ENCODE data around the gene LRRFIP1. TPM values are rescaled to one million over a fixed set of nuclear protein-coding genes. Genes with fewer than 3 reads are reported as not detected.

The LRRFIP1 gene
- polyA plus RNA-seq, 1 of the 3 experiments (the other 2 are of a cell fraction) = 47.3 TPM

GRCh38 chr2:237672731-237673129, 45.3 kb downstream of the LRRFIP1 start:
- WGBS (ENCODE audit: low lambda C conversion rate) = 82% methylated on average over 8 of the region's 8 CpGs
- POLR2A ChIA-PET = no interaction called here
- no peaks in the 10 kb centered on the region for H3K9me2 ChIP-seq
- no peaks in the 10 kb centered on the region for H3K9me3 ChIP-seq
- H3K4me2 ChIP-seq = no peak overlapping the region
- no peak for TF ChIP-seq JUND (IDR thresholded peaks at IDR 0.05)
- TF ChIP-seq FOSL2 (IDR thresholded peaks at IDR 0.05; ENCODE audit: borderline replicate concordance, low read depth) = no peak
- TF ChIP-seq TCF12 (IDR thresholded peaks at IDR 0.05) = no peak
- TF ChIP-seq SMC3 (IDR thresholded peaks at IDR 0.05; ENCODE audit: low read depth, low read length) = no peak
- TF ChIP-seq POLR2AphosphoS5 (IDR thresholded peaks at IDR 0.05; ENCODE audit: low read depth, low read length) = no peak
- no peak for TF ChIP-seq GABPA (IDR thresholded peaks at IDR 0.05; ENCODE audit: low read depth)
- TF ChIP-seq TEAD4 (IDR thresholded peaks at IDR 0.05; ENCODE audit: borderline replicate concordance, insufficient read depth) = no peak
- no peak for TF ChIP-seq MXI1 (IDR thresholded peaks at IDR 0.05; ENCODE audit: low read depth, low read length)
- no peak for TF ChIP-seq REST (IDR thresholded peaks at IDR 0.05; ENCODE audit: low read depth, low read length)
- TF ChIP-seq, protein P1, sequence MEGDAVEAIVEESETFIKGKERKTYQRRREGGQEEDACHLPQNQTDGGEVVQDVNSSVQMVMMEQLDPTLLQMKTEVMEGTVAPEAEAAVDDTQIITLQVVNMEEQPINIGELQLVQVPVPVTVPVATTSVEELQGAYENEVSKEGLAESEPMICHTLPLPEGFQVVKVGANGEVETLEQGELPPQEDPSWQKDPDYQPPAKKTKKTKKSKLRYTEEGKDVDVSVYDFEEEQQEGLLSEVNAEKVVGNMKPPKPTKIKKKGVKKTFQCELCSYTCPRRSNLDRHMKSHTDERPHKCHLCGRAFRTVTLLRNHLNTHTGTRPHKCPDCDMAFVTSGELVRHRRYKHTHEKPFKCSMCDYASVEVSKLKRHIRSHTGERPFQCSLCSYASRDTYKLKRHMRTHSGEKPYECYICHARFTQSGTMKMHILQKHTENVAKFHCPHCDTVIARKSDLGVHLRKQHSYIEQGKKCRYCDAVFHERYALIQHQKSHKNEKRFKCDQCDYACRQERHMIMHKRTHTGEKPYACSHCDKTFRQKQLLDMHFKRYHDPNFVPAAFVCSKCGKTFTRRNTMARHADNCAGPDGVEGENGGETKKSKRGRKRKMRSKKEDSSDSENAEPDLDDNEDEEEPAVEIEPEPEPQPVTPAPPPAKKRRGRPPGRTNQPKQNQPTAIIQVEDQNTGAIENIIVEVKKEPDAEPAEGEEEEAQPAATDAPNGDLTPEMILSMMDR (IDR thresholded peaks at IDR 0.05) = no peak
- no peak for TF ChIP-seq ELF1 (IDR thresholded peaks at IDR 0.05)
- TF ChIP-seq, protein P2, sequence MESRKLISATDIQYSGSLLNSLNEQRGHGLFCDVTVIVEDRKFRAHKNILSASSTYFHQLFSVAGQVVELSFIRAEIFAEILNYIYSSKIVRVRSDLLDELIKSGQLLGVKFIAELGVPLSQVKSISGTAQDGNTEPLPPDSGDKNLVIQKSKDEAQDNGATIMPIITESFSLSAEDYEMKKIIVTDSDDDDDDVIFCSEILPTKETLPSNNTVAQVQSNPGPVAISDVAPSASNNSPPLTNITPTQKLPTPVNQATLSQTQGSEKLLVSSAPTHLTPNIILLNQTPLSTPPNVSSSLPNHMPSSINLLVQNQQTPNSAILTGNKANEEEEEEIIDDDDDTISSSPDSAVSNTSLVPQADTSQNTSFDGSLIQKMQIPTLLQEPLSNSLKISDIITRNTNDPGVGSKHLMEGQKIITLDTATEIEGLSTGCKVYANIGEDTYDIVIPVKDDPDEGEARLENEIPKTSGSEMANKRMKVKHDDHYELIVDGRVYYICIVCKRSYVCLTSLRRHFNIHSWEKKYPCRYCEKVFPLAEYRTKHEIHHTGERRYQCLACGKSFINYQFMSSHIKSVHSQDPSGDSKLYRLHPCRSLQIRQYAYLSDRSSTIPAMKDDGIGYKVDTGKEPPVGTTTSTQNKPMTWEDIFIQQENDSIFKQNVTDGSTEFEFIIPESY (IDR thresholded peaks at IDR 0.05; ENCODE audit: borderline replicate concordance, low read depth) = no peak
- TF ChIP-seq RCOR1 (IDR thresholded peaks at IDR 0.05; ENCODE audit: low read length) = no peak
- no peak for TF ChIP-seq SIN3A (IDR thresholded peaks at IDR 0.05; ENCODE audit: borderline replicate concordance, low read depth, low read length)
- TF ChIP-seq YY1 (IDR thresholded peaks at IDR 0.05; ENCODE audit: low read depth) = no peak
- TF ChIP-seq GATA2 (CRISPR knock-in tag; IDR thresholded peaks at IDR 0.05) = no peak
- H3K27ac ChIP-seq (ENCODE audit: low read depth in 2 of 2, low read length in 1 of 2) = peak overlapping the region in 1 of 2 experiments; percentile 92; a peak in 2 of 4 replicates
- no peak overlapping the region for H2AFZ ChIP-seq (ENCODE audit: low read depth)
- H3K9ac ChIP-seq = no peak overlapping the region
- no peaks in the 10 kb centered on the region for H3K27me3 ChIP-seq (ENCODE audit: insufficient read depth)
- H3K4me3 ChIP-seq (ENCODE audit: low read depth in 2 of 2, low read length in 1 of 2) = no peak overlapping the region; a peak in 1 of 4 replicates
- peaks cover 73% of the 10 kb centered on the region for H3K79me2 ChIP-seq (ENCODE audit: insufficient read depth)
- CTCF ChIA-PET = interaction anchor here (0.6 to 10.7 kb wide), 39 partner anchors 9 to 590 kb away, joined by 3 to 211 read pairs (median 7); partner anchors contain the start of gene RAB17
- H3F3A ChIP-seq (replicated peaks; ENCODE audit: insufficient read depth) = peaks cover 29% of the 10 kb centered on the region
- H3K4me1 ChIP-seq (ENCODE audit: control insufficient read depth in 1 of 2, insufficient read depth in 2 of 2, low read depth in 1 of 2, low read length in 1 of 2) = peaks cover 41 to 54% of the 10 kb centered on the region in 2 experiments
- H3K36me3 ChIP-seq (replicated peaks in 1 of 2; ENCODE audit: control insufficient read depth in 1 of 2, insufficient read depth in 2 of 2, low read length in 1 of 2) = peaks cover 0 to 2% of the 10 kb centered on the region in 2 experiments
- H4K20me1 ChIP-seq (ENCODE audit: insufficient read depth) = no peaks in the 10 kb centered on the region
- no peak for DNase-seq

Data from SK-N-SH (cell line).